GM15510 (cell line): ENCODE data around the gene SRRM3.

Experiments
- POLR2A ChIP-seq: IDR thresholded peaks from 3 replicates; pipeline ENCODE4 v1.6.1; 2011; ENCODE audit warnings: borderline replicate concordance; ENCODE audit not compliant: insufficient read length; ENCODE audit errors: extremely low read depth

Gene SRRM3

GRCh38 chr7:76223286-76223972 is 21.7 kb downstream of the SRRM3 start:
- TF ChIP-seq POLR2A: no peak

GRCh38 chr7:76224695-76225094 is 23.0 kb downstream of the SRRM3 start:
- TF ChIP-seq POLR2A: no peak

- TF ChIP-seq POLR2A: no peak
These were observed 23.7 kb downstream of the SRRM3 start for GRCh38 chr7:76225379-76225778.

- TF ChIP-seq POLR2A: no peak
These were observed 24.3 kb downstream of the SRRM3 start for GRCh38 chr7:76225951-76226350.

- no peak for TF ChIP-seq POLR2A
These were observed 28.5 kb downstream of the SRRM3 start for GRCh38 chr7:76230214-76230613.

- no peak for TF ChIP-seq POLR2A
These were observed 29.4 kb downstream of the SRRM3 start for GRCh38 chr7:76231071-76231470.

- no peak for TF ChIP-seq POLR2A
These were observed 29.9 kb downstream of the SRRM3 start for GRCh38 chr7:76231583-76231982.

- TF ChIP-seq POLR2A: no peak
These were observed 31.0 kb downstream of the SRRM3 start for GRCh38 chr7:76232698-76233097.

- no peak for TF ChIP-seq POLR2A
These were observed 32.0 kb downstream of the SRRM3 start for GRCh38 chr7:76233538-76234281.

GRCh38 chr7:76234282-76234584 is 32.5 kb downstream of the SRRM3 start:
- TF ChIP-seq POLR2A: no peak

GRCh38 chr7:76234931-76235441 is 33.3 kb downstream of the SRRM3 start:
- TF ChIP-seq POLR2A: no peak

GRCh38 chr7:76236224-76236623 is 34.5 kb downstream of the SRRM3 start:
- TF ChIP-seq POLR2A: no peak

GRCh38 chr7:76238326-76238725 is 36.6 kb downstream of the SRRM3 start:
- no peak for TF ChIP-seq POLR2A

- no peak for TF ChIP-seq POLR2A
These were observed 39.4 kb downstream of the SRRM3 start for GRCh38 chr7:76241141-76241540.

- no peak for TF ChIP-seq POLR2A
These were observed 43.2 kb downstream of the SRRM3 start for GRCh38 chr7:76244781-76245391.
